GM21515 (cell line): Measurements from ENCODE around the gene MPHOSPH9.
"Not testable (repeated sequence)": the region's sequence is repeated elsewhere in the genome, so short reads cannot be mapped to it uniquely, and the experiment has no call there.

ENCODE experiments used
- ATAC-seq: cut with Tn5 transposase; IDR thresholded peaks from one replicate; pipeline ENCODE4 v1.9.1; 2021; ENCODE audit not compliant: unreplicated experiment

The MPHOSPH9 gene

GRCh38 chr12:123227581-123228258 is 5.2 kb downstream of the MPHOSPH9 start:
- ATAC-seq, result no peak

GRCh38 chr12:123225443-123225842 is 7.5 kb downstream of the MPHOSPH9 start:
- no peak for ATAC-seq

GRCh38 chr12:123223241-123223668 is 9.7 kb downstream of the MPHOSPH9 start:
- ATAC-seq, result peak; percentile 59

- not testable (repeated sequence) for ATAC-seq
Observed at GRCh38 chr12:123207815-123208214, 25.1 kb downstream of the MPHOSPH9 start.

- ATAC-seq, result not testable (repeated sequence)
Observed at GRCh38 chr12:123206794-123207193, 26.1 kb downstream of the MPHOSPH9 start.

DNA sequence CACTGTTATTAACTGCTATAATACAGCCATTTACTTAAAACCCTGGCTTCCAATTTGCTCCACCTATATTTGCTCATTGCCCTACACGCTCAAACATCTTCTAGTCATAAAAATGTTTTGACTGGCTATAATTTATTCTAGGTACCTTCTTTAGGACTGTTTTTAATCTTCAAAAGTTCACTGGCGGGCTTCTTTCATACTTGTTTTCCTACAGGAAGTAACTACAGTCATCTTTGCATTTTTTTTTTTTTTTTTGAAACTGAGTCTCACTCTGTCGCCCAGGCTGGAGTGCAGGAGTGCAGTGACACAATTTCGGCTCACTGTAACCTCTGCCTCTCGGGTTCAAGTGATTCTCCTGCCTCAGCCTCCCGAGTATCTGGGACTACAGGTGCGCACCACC is 32.5 kb downstream of the MPHOSPH9 start:
- ATAC-seq, result no peak

- ATAC-seq, result no peak
Observed at GRCh38 chr12:123199936-123200335, 33.0 kb downstream of the MPHOSPH9 start.

- no peak for ATAC-seq
Observed at GRCh38 chr12:123187637-123188036, 45.3 kb downstream of the MPHOSPH9 start.

DNA sequence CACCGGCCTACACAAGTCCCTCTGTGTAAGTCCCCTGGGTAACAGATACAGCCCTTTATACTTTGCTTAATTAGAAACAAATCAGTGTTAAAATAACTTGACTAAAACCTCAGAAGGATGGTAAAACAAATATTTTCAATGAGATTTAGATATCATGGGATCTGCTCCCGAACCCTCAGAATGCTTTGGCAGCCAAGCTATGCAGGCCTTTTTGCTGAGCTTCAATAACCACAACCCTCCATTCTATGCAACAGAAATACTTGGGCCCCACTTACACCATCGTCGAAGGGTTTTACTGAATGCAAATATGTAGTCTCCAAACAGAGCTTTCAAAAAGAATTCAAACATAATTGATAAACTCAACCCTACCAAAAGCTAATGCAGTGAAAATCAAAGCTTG is 52.8 kb downstream of the MPHOSPH9 start:
- no peak for ATAC-seq

DNA sequence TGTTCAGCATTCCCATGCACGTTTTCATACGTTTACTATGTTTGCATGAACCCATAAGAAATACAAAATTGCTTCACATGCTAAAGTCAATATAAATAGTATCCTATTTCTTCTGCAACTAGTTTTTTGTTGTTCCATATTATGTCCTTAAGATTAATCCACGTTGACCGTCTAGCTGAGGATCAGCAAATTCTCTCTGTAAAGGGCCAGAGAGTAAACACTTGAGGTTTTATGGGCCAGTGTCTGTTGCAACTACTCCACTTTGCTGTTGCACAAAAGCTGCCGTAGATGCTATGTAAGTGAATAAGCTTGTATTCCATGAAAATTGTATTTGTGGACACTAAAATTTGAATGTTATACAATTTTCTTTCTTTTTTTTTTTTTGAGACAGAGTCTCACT is 61.0 kb downstream of the MPHOSPH9 start:
- no peak for ATAC-seq

DNA sequence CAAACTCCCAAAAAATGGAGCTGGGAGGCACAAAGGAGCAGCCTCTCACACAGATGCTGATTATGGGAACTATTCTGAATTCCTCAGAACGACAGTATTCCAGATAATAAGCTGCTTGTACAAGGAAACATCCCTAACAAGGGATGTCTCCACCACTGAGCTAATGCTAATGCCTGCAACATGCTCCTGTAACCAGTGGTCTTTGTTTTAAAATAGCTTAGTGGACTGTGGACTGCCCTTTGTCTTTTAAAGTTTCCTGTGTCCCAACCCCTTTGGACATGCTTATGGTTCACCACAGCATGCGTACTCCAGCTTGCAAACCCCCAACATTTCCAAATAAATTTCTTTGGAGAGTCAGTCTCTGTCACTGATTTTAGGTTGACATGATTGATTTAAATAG is 65.6 kb downstream of the MPHOSPH9 start:
- ATAC-seq, result no peak

- no peak for ATAC-seq
Observed at GRCh38 chr12:123165537-123165936, 67.4 kb downstream of the MPHOSPH9 start.

- no peak for ATAC-seq
Observed at GRCh38 chr12:123164710-123165261, 68.2 kb downstream of the MPHOSPH9 start.

- ATAC-seq, result no peak
Observed at GRCh38 chr12:123164222-123164621, 68.7 kb downstream of the MPHOSPH9 start.

DNA sequence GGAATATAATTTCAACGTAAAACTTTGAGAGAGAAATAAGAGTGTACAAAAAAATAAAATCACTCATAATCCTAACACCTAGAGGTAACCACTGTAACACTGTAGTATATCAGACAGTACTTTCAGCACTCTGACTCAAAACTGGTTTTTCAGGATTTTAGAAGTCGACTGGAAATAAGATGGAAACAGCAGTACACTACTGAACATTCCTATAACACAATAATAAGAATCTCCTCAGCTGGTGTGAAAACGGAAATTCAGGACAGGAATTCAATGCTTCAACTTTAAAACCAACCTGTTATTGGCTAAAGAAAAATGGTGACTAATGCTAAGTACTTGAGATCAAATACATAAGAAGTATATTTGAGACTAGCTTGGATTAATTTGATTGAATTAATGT is 69.7 kb downstream of the MPHOSPH9 start:
- no peak for ATAC-seq

DNA sequence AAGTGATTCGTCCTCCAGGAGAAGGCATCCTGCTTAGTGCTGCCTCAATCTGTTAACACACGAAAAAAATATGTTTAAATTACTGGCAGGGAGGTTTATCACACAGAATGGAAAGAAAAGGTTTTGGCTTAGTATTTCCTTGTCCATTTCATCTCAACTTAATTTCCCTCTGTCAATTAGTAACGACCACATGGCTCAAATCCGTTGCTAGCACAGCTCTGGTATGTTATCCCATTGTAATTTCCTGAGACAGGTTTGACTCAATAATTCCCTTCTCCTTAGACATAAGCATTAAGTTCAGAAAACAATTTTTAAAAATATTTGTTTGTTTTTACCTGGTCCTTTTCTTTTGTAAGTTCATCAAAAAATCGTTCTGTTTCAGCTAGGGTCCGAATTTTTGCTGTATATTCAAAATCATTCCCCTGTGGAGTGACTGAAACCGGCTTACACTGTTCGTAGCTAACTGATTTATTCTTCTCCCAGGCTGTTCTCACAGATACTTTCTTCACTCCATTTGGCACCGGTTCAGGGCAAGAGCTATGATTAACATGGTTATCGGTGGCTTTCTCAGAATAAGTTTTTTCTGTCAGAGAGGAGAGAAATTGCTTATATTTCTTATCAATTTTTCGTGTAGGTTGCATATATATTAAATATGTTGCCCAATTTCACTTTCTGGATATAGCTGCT is 72.0 kb downstream of the MPHOSPH9 start:
- no peak for ATAC-seq

DNA sequence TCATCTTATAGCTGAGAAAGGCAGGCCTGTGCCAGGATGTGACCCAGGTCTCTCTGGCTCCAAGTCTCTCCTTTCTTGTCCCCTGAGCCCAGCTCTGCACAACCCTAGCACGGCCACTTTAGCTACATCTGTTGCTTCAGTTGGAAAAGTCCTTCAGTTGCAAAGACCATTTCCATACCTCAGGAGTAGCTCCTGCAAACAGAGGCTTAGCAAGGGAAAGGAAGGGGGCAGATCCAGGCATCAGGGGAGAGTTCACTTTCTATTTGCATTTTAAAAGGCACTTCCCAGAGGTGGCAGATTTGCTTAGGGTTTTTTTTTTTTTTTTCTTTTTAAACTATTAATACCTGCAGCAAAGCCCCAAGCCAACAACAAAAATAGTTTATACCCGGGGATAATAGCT is 79.0 kb downstream of the MPHOSPH9 start:
- ATAC-seq, result no peak

DNA sequence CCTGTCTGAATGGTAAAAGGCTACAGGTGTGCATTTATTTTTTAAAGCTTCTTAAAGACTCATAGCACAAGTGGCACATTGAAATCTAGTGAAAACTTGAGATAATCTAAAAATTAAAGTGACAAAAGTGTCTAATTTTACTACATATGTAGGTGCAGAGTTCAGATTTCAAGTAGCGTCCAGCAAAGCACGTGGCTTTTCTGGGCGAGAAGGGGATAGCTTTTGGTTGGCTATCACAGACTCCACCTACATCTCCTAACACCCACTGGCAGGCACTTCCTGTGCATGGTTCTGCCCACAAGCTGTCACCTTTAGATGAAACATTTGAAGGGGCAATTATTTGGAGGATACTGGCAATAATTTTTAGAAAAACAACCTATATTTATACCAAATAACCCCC is 80.1 kb downstream of the MPHOSPH9 start:
- ATAC-seq, result no peak

DNA sequence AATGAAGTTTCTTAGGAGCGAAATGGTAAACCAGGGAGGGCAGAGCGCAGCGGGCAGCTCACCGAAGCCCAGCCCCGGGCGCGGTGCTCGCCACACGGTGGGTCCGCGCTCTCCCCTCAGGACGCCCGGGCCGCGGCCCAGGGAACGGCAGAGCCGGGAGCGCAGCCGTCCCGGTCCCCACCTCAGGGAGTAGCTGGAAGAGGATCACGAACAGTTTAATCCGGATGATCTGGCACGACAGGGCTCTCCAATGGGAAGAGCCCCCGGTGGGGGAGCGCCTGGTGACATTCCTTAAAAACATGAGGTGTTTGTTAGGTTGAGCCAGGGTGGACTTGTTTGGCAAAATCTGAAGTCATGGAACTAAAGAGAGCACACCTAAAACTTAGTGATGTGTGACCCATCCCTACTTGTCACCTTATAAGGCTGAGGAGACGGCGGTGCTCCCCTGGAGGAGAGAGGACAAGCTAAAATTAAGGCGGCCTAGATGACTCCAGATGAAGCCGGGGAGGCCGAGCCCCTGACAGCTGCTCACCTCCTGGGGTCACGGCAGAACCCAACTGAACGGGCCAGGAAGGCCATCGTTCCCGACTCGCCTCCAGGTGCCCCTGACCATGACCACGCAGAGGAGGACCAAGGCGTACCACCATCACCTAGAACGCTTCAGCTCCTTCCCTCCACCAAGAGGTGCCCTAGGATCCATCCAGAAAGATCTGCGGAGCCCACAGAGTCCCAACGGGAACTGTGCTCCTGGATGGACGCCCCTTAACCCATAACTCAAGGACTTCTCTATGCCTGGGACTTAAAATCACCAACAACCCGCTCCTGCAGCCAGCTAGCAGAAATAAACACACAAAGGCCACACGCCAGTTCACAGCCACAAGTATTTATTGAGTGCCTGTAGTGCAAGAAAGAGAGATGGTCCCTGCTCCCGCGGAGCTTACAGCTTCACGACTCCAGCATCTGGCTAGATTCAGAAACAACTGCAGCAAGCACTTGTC is 81.2 kb downstream of the MPHOSPH9 start:
- no peak for ATAC-seq

DNA sequence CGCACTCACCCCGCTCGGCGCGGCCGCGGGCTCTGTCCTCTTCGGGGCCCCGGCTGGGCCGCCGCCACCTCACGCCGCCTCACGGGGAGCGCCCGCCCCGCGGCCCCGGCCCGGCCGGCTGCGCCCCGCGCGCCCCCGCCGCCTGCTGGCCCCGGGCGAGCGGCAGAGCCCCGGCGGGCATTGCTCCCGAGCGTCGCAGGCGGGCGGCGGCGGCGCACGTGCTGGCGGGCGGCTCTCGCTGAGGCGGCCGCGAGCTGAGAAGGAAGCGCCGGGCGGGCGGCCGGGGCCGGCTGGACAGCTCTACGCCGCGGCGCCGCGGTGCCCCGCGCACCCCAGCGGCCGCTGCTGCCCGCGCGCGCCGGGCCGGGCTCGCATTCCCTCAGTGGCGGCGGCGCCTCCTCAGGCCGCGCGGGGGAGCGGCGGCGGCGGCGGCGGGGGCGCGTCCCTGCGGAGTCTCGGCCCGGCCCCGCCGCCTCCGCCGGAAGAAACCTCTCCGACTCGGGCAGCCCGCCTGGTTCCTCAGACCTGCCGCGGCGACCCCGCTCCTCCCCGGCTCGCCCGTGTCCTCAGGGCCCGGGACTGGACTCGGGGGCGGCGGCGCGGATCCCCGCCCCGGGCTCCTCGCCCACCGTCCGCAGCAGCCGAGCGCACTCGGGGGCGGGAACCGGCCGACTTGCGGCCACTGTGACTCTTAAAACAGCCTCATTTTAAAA is 82.0 kb downstream of the MPHOSPH9 start, which contains the start of gene PITPNM2:
Gene PITPNM2, minus strand, starts transcription at position 347 of the 713 bp plus-strand sequence. CDS start 116,500 bp downstream, outside the sequence.
- peak; percentile 66 for ATAC-seq
